ENCODE results near the gene SAMSN1. TPM values are rescaled to one million over a fixed set of nuclear protein-coding genes. Genes with fewer than 3 reads are reported as not detected.

Gene SAMSN1
- total RNA-seq, 4 donors from 2014 or later = 1.6 to 22.5 (median 2.9) TPM

- DNase-seq (ENCODE audit: extremely low spot score) = no peak
- H3K9me3 ChIP-seq = no peaks in the 10 kb centered on the region
- no peak overlapping the region for H3K27ac ChIP-seq (replicated peaks in 1 of 4)
- H3K36me3 ChIP-seq = no peaks in the 10 kb centered on the region
- no peak for TF ChIP-seq POLR2A (IDR thresholded peaks at IDR 0.05; ENCODE audit: low read depth)
- no peak for TF ChIP-seq CTCF (IDR thresholded peaks at IDR 0.05)
- TF ChIP-seq EP300 (IDR thresholded peaks at IDR 0.05) = no peak
- no peak for TF ChIP-seq POLR2AphosphoS5 (IDR thresholded peaks at IDR 0.05)
- WGBS = 82% methylated on average over 4 of the region's 4 CpGs
- H3K4me1 ChIP-seq = no peaks in the 10 kb centered on the region
- intact Hi-C loops (cut with DNase I) = no loop called here
- H3K4me3 ChIP-seq = no peak overlapping the region
- no peaks in the 10 kb centered on the region for H3K27me3 ChIP-seq
These were observed 76.5 kb downstream of the SAMSN1 start for GRCh38 chr21:14469641-14470040.

DNA sequence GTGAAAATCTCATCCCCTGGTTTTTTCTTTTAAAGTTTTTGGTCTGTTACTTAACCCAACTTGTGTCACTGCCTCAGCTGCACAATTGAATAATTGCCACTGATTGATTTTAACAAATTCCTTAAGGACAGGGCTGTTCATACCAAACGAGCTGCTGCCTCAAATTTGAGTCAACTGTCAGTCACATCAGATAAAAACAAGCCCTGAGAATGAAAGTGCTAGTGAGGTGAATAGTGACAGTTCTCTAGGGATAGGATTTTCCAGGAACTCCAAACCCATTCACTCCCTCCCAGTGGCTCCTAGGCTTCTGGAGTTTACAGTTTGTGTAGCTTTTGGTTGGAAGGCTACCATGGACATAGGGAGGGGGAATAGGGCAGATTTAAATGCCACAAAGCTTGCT, 79.4 kb downstream of the SAMSN1 start:
- intact Hi-C loops (cut with DNase I) = no loop called here
- TF ChIP-seq POLR2A (IDR thresholded peaks at IDR 0.05; ENCODE audit: low read depth) (no peak), CTCF (IDR thresholded peaks at IDR 0.05) (no peak), EP300 (IDR thresholded peaks at IDR 0.05) (no peak), POLR2AphosphoS5 (IDR thresholded peaks at IDR 0.05) (no peak)
- no peaks in the 10 kb centered on the region for H3K27me3 ChIP-seq
- H3K4me1 ChIP-seq = no peaks in the 10 kb centered on the region
- H3K9me3 ChIP-seq = no peaks in the 10 kb centered on the region
- no peak for DNase-seq (ENCODE audit: extremely low spot score)
- H3K4me3 ChIP-seq = no peak overlapping the region
- no peak overlapping the region for H3K27ac ChIP-seq (replicated peaks in 1 of 4)
- 27% methylated on average over 1 of the region's 1 CpG for WGBS
- H3K36me3 ChIP-seq = no peaks in the 10 kb centered on the region

DNA sequence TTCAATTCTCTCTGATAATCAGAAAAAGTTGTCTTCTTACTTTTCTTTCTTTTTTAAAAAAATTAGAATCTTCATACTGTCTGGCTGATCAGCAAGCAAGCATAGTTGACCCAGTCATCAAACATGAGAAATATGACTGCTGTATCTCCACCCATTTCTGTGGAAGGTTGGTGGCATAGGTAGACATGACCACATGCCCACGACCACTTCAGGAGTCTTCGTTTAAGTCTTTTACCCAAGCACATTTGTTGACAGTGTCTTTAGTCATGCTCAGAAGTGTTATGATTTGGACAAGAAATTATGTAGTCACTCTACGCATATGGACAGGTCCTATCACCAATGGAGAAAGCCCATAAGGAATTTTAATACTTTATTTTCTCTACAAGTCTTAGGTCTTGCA, 88.4 kb downstream of the SAMSN1 start:
- WGBS = 89% methylated on average over 3 of the region's 3 CpGs
- Histone ChIP-seq H3K27me3 (no peaks in the 10 kb centered on the region), H3K9me3 (no peaks in the 10 kb centered on the region), H3K4me3 (no peak overlapping the region), H3K4me1 (no peaks in the 10 kb centered on the region), H3K36me3 (no peaks in the 10 kb centered on the region), H3K27ac (replicated peaks in 1 of 4) (no peak overlapping the region)
- intact Hi-C loops (cut with DNase I) = no loop called here
- TF ChIP-seq CTCF (IDR thresholded peaks at IDR 0.05) (no peak), POLR2A (IDR thresholded peaks at IDR 0.05; ENCODE audit: low read depth) (no peak), POLR2AphosphoS5 (IDR thresholded peaks at IDR 0.05) (no peak), EP300 (IDR thresholded peaks at IDR 0.05) (no peak)
- DNase-seq (ENCODE audit: extremely low spot score) = no peak

DNA sequence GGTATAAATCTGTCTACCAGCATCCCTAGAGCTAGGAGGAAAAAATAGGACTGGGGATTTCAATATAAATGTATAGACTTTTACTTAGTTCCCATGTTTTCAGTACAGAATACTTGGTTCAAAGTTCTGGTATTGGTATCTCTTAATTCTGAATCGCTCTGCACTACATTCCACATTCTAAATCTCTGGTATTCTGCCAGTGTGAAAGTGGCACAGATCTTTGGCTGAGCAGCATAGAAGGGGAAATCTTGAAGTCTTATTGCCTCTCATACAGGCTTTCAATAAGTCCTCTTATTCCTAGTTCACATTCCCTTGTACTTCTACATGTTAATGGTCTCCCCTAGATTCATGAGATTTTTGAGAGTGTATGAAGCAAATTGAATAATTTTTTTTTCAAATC, 89.2 kb downstream of the SAMSN1 start:
- 83% methylated on average over 1 of the region's 1 CpG for WGBS
- intact Hi-C loops (cut with DNase I) = no loop called here
- H3K4me3 ChIP-seq = no peak overlapping the region
- H3K27ac ChIP-seq (replicated peaks in 1 of 4) = no peak overlapping the region
- H3K4me1 ChIP-seq = no peaks in the 10 kb centered on the region
- TF ChIP-seq POLR2A (IDR thresholded peaks at IDR 0.05; ENCODE audit: low read depth) (no peak), EP300 (IDR thresholded peaks at IDR 0.05) (no peak), CTCF (IDR thresholded peaks at IDR 0.05) (no peak), POLR2AphosphoS5 (IDR thresholded peaks at IDR 0.05) (no peak)
- no peak for DNase-seq (ENCODE audit: extremely low spot score)
- no peaks in the 10 kb centered on the region for H3K27me3 ChIP-seq
- no peaks in the 10 kb centered on the region for H3K36me3 ChIP-seq
- H3K9me3 ChIP-seq = no peaks in the 10 kb centered on the region
